Activated gamma-delta T cell treated with anti-CD3 and anti-CD28 coated beads, Interleukin-2, amount 50 U/mL, for 16 hours (primary cell): Measurements from ENCODE around the gene MPPED1.

Experiments used
- DNase-seq: peaks from one replicate; pipeline ENCODE4 v3.0.0-alpha.2; 2020; ENCODE audit warnings: low read depth

The MPPED1 gene

GRCh38 chr22:43392385-43392989 lies 19.3 kb upstream of the MPPED1 start:
- DNase-seq: no peak

DNA sequence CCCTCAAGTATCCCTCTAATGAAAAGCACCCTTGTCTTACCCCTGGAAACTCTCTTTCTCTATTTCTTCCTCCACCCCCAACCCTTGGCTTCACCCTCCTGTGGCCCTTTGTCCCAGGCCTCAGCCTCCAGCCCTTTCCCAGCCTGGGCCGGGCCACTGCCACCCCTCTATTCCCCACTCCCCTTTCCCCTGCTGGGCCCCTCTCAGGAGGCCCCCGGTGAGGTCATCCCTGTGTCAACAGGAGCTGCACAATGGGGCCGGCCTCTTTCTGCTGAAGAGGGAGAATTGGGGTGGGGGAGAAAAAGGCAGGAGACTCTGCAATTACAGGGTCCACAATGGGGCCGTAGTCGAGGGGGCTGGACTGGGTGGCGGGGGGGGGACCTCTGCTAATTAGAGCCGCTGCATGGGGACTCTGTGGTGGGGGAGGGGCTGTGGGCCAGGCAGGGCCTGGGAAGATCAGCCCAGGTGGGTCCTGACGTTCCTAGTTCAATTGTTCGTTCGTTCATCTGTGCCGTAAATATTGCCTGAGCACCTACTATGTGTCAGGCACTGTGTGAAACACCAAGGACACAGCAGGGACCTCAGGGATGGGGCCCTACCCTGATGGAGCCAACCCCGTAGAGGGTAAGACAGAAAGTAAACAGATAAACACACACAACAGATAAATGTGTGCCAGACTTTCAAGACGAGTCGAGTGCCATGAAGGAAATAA lies 18.5 kb upstream of the MPPED1 start:
- DNase-seq: no peak

- no peak for DNase-seq
These were observed 17.9 kb upstream of the MPPED1 start for GRCh38 chr22:43393844-43394474.

GRCh38 chr22:43395086-43395695 lies 16.6 kb upstream of the MPPED1 start:
- no peak for DNase-seq

- DNase-seq: no peak
These were observed 15.4 kb upstream of the MPPED1 start for GRCh38 chr22:43396321-43396933.

DNA sequence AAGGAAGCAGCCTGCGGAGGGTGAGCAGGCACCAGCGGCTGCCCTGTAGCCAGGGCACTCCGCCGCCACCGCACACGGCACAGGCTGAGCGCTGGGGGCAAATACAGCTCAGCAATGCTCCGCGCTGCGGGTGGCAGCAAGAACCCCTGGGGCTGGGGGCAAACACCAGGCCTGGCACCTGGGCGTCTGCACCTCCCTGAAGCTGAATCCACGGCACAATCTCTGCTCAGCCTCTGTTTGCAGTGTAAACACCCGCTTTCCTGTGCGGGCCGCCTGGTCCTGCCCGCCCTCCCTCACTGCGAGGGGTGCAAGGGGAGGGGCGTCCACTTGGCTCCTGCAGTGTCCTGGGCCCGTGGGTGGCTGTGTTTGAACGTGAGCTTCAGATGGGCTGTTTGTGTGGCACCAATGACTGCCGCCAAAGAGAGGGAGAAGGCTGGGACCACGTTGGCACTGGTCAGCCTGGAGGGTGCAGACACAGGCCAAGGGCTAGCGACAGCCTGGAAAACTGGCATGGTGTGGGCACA lies 14.8 kb upstream of the MPPED1 start:
- no peak for DNase-seq

- no peak for DNase-seq
These were observed 14.0 kb upstream of the MPPED1 start for GRCh38 chr22:43397766-43398165.

- no peak for DNase-seq
These were observed 13.6 kb upstream of the MPPED1 start for GRCh38 chr22:43398246-43398645.

- DNase-seq: no peak
These were observed 12.9 kb upstream of the MPPED1 start for GRCh38 chr22:43398910-43399309.

- DNase-seq: no peak
These were observed 12.4 kb upstream of the MPPED1 start for GRCh38 chr22:43399338-43399979.

- no peak for DNase-seq
These were observed 11.8 kb upstream of the MPPED1 start for GRCh38 chr22:43399980-43400358.

- no peak for DNase-seq
These were observed 11.4 kb upstream of the MPPED1 start for GRCh38 chr22:43400449-43400848.

DNA sequence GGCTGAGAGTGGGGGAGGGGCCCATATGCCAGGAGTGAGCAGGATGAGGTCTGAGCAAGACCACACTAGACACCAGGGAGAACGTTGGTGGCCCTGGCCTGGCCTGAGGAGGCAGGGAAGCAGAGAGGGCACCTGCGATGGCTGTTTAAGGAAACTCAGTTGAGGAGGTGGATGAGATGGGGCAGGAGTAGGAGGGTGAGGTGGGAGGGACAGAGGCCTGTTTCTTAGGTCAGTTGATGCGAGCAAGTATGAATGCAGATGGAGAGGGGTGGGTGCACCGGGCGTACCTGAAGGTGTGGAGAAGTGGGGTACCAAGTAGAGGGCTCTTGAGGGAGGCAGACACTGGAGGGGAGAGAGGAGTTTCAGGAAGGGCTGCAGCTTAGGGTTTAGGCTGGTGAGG lies 10.6 kb upstream of the MPPED1 start:
- no peak for DNase-seq

DNA sequence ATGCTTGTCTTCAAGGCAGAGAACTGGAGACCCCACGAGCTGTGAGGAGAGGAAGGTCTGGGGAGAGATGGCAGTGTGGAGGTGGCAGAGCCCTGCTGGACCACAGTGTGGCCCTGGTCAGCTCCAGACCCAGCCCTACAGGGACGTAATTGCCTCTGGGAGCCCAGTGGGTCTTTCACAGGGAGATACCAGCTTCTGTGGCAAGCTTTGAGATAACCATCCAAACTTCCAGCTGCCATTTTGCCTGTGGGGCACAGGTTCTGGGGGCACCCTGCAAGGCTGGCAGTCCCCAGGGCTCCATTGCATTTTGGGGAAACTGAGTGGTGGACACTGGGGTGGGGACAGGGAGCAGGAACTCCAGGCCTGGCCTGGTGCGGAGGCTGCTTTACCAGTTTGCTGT lies 10.2 kb upstream of the MPPED1 start:
- no peak for DNase-seq

GRCh38 chr22:43402128-43402527 lies 9.7 kb upstream of the MPPED1 start:
- DNase-seq: no peak

DNA sequence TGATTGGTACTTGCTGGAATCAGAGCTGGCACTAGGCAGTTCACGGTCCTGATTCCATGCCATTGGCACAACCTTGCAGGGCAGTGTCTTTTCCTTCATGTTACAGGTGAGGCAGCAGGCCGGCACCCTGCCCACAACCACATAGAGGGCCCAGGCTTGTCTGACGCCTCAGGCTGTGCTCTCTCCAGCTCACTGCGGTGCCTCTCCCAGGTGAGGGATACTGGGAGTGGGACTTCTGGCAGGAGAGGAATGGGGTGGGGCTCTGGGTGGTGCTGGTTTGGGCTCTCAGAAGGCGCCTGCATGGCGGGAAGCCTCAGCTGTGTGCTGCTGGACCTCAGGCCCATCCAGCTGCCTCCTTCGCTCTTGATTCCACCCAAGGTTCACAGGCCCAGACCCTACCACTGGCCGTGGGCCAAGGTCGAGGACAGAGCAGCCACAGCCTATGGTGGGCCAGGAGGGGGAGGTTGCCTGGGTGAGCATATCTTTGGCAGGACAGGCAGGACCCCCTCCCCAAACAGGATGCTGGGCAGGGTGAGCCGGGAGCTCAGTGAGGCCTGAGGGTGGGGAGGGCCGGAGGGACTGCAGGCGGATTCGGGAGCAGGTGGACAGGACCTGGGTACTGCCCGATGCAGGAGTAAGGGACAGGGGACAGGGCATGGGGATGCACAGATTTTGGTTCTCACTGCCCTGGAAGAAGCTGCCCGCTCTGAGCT lies 7.0 kb upstream of the MPPED1 start:
- DNase-seq: no peak

- DNase-seq: no peak
These were observed 5.5 kb upstream of the MPPED1 start for GRCh38 chr22:43406186-43406790.

GRCh38 chr22:43407591-43407990 lies 4.2 kb upstream of the MPPED1 start:
- DNase-seq: no peak

DNA sequence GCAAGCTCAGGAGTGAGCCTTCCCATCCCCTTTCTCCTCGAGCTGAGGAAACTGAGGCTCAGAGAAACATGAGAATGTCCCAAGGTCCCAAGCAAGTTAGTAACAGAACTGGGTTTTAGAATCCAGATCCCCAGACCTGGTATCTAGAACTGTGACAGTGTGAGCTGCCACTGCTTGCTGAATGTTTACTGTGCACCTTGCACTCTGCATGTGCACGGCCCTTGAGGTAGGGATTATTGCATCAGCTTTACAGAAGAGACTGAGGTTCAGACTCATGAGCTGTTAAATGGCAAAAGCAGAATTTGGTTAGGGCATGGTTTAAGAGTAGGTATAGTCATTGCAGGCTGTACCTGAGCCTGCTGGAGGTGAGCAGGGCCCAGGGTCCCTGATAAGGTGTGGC lies 3.8 kb upstream of the MPPED1 start:
- DNase-seq: no peak

- no peak for DNase-seq
These were observed 2.8 kb upstream of the MPPED1 start for GRCh38 chr22:43409046-43409445.

DNA sequence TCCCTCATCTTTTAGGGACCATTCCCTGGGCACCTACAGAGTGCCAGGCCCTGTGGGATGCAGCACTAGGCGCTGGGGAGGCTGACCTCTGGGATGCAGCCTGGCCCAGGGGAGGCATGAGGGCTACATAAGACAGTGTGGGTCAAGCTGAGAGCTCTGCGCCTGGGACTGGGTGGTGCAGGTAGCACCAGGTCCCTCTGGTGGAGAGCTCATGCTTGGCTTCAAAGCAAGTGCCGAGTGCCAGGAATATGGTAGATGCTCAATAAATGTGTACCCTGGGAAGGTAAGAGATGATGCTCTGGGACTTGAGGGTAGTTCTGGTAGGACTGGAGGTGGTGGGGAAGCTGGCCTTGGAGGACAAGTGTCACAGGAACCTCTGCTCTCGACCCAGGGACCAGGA lies 2.0 kb upstream of the MPPED1 start:
- no peak for DNase-seq
